C4-2B (cell line): ENCODE data around the gene C11orf21.

Source experiments
- CTCF ChIP-seq: fragments of 450-650 bp; conservative IDR thresholded peaks from 2 replicates; pipeline ENCODE4 v1.5.1; 2017; ENCODE audit warnings: mild to moderate bottlenecking
- ZFX ChIP-seq: fragments of 450-650 bp; IDR thresholded peaks from 2 replicates; pipeline ENCODE4 v1.6.1; 2017

- no peak for TF ChIP-seq CTCF
- TF ChIP-seq ZFX: no peak
These were observed 44.3 kb upstream of the C11orf21 start for GRCh38 chr11:2346014-2346413.
